ENCODE results near the gene C17orf113. TPM values are rescaled to one million over a fixed set of nuclear protein-coding genes. Genes with fewer than 3 reads are reported as not detected.
"Not testable (repeated sequence)": the region's sequence is repeated elsewhere in the genome, so short reads cannot be mapped to it uniquely, and the experiment has no call there.

Gene C17orf113
- total RNA-seq, 1 experiment from 2014 or later = 3.7 TPM

- DNase-seq (ENCODE audit: low spot score) = no peak
These were observed 7.6 kb downstream of the C17orf113 start for GRCh38 chr17:42042598-42043319.

- DNase-seq (ENCODE audit: low spot score) = no peak
These were observed 8.8 kb downstream of the C17orf113 start for GRCh38 chr17:42041619-42042018.

- DNase-seq (ENCODE audit: low spot score) = no peak
These were observed 9.6 kb downstream of the C17orf113 start for GRCh38 chr17:42040818-42041217.

DNA sequence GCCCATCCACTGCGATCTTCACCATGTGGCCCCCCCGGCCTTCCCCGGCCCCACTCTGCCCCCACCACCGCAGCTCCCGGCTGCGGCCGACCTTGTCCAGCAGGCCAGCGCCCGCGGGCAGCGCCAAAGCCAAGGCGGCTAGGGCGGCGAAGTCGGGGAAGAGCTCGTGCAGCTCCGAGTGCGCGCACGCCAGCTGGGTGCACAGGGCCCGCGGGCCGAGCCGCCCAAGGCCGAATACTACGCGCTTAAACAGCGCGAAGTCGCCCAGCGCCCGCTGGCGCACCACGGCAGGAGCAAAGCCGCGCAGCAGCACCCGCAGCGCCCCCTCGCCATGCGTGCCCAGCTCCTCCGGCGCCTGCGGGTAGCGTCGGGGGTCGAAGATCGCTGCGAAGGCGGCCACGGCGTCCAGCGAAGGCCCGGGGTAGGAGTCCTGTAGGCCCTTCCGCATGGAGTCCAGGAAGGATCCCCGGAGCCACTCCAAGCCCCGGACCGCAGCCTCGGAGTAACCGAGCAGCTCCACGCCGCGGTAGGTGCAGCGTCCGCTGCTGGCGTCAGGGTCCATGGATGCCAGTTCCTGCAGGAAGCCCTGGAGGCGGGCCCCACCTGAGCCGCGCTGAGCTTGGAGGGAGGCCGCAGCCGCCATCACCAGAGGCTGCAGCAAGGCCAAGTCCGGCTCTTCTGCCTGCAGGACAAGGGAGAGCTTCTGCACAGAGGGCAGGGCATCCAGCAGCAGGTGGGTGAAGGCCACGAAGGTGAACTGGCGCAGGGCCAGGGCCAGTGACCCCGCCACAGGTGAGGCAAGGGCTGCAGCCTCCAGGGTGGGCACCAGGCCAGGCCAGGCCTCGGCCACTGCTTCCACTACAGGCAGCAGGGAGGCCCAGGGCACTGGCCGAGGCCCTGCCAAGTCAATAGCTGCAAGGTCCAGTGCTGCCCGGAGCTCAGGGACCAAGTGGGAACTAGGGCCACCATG lies 10.3 kb downstream of the C17orf113 start:
- DNase-seq (ENCODE audit: low spot score) = no peak

GRCh38 chr17:42038221-42038973 lies 12.0 kb downstream of the C17orf113 start:
- no peak for DNase-seq (ENCODE audit: low spot score)

GRCh38 chr17:42034059-42034458 lies 16.3 kb downstream of the C17orf113 start:
- DNase-seq (ENCODE audit: low spot score) = no peak

GRCh38 chr17:42031584-42031983 lies 18.8 kb downstream of the C17orf113 start:
- no peak for DNase-seq (ENCODE audit: low spot score)

- no peak for DNase-seq (ENCODE audit: low spot score)
These were observed 21.6 kb downstream of the C17orf113 start for GRCh38 chr17:42028791-42029127.

- peak; percentile 66 for DNase-seq (ENCODE audit: low spot score)
These were observed 22.2 kb downstream of the C17orf113 start for GRCh38 chr17:42027961-42028790.

DNA sequence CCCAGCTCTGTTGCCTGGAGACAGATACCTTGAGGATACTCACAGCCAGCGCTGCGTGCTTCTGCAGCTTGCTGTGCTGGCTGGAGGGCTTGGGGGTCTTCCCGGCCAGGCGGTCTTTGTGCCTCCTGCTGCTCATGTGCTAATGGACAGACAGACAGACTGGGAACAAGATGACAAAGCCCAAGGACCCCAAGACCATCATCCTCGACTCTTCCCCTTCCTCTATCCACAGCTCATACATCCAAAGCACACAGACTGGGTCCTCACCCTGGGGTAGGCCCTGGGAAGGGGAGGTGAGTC lies 22.9 kb downstream of the C17orf113 start:
- DNase-seq (ENCODE audit: low spot score) = no peak

GRCh38 chr17:42026857-42027589 lies 23.4 kb downstream of the C17orf113 start:
- DNase-seq (ENCODE audit: low spot score) = no peak

DNA sequence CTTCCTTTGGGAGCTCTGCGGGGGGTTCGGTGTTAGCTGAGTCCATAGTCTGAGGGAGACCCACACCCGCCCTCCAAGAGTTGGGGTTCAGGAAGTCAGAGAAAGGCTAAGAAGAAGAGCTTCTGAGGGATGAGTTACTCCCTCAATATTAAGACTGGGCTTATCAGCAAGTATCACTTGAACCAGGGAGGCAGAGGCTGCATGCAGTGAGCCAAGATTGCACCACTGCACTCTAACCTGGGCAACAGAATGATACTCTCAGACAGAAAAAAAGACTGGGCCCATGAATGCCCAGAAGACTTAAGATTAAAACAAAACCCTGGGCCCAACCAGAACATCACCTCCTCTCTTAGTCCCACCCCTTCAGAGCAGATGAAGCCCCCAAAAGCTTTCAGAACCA lies 24.5 kb downstream of the C17orf113 start:
- no peak for DNase-seq (ENCODE audit: low spot score)

GRCh38 chr17:42025191-42025579 lies 25.2 kb downstream of the C17orf113 start:
- no peak for DNase-seq (ENCODE audit: low spot score)

DNA sequence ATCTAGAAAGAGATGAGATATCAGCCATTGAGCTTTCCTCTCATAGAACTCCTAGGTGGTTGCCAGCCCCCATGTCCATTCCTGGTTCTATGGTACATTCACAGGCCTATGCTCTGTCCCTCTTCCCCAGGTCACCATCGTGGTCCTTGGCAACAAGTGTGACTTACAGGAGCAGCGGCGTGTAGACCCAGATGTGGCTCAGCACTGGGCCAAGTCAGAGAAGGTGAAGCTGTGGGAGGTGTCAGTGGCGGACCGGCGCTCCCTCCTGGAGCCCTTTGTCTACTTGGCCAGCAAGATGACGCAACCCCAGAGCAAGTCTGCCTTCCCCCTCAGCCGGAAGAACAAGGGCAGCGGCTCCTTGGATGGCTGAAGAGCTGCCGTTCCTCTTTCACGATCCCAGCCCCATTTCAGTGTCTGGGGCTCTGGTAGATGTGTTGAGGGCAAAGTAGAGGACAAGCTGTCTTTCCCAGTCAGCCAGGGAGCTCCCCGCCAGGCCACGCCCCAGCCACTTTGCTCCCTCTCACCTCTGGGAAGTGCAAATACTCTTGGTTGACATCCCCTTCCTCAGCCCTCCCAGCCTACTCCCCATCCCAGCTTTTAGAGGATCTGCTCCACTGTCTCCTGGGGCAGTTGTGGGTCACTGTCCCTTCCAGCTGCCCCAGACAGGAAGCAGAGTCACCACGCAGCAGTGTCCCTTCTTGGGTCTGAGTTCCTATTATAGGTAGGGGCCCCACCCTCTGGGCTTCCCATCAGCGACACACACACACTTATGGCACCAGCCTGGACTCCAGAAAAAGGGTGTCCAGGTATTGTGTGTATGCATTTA lies 26.7 kb downstream of the C17orf113 start:
- DNase-seq (ENCODE audit: low spot score) = no peak

DNA sequence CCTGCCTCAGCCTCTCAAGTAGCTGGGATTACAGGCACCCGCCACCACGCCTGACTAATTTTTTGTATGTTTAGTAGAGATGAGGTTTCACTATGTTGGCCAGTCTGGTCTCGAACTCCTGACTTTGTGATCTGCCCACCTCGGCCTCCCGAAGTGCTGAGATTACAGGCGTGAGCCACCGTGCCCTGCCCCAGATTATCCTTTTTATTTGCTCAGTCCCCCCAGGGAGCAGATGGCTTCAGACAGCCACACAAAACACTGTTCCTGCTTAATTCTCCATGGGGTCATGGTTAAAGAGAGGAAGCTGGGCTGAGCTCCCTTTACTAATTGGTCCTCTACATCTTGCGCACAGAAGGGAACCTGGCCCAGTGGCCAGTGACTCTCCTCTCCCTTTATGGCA lies 29.6 kb downstream of the C17orf113 start:
- not testable (repeated sequence) for DNase-seq (ENCODE audit: low spot score)

GRCh38 chr17:42019509-42020404 lies 30.6 kb downstream of the C17orf113 start, which contains the start of gene NKIRAS2:
TSS of gene NKIRAS2 (plus strand) at chr17:42020090. CDS start at chr17:42021578, 1,488 bp downstream.
- DNase-seq (ENCODE audit: low spot score) = peak; percentile 89

DNA sequence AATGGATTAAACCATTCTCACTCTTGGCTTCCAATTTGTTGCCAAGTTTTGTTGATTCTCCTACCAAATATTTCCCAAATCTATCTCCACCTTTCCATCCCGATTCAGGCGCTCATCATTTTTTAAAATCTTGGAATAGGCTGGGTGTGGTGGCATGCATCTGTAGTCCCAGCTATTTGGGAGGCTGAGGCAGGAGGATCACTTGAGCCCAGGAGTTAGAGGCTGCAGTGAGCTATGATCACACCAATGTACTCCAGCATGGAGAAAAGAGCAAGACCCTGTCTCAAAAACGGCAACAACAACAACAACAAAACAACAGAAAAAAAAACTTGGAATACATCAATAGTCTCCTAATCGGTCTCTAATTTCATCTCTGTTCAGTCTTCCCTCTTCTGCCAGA lies 31.4 kb downstream of the C17orf113 start:
- DNase-seq (ENCODE audit: low spot score) = no peak

DNA sequence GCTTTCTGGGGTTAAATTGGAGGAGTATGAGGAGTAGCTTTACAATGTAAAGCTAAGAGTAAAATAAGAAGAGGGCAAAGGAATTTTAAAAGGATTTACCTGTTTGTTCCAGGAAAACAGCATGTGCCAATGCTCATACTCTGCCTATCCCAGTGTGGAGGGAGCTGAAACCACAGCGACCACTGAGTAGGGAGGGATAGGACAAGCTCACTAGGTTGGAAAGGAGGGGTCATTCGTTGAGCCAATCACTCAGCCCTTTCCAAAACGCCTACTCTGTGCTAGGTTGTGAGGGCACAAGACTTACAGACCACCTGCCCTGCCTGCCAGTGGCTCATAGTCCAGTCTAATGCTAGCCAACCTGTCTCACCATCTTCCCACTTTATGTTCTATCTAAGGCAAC lies 32.1 kb downstream of the C17orf113 start:
- no peak for DNase-seq (ENCODE audit: low spot score)

DNA sequence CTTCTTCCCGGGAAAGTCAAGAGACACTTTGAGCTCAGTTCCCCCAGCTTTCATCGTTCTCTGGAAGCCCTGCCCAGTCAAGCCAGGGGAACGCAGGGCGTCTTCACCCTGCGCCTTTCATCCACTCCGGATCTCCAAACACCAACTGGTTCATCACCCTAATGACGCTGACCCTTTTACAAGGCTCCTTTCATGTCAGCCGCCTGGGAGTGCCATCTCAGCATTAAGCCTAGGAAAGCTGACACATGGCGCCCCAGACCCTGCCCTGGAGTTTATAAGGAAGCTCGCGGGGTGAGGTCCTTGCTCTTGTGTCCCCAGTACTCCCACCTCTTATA lies 32.6 kb downstream of the C17orf113 start:
- DNase-seq (ENCODE audit: low spot score) = no peak
